IMR-90 (cell line): Measurements from ENCODE around the gene GDF9. TPM values are rescaled to one million over a fixed set of nuclear protein-coding genes. Genes with fewer than 3 reads are reported as not detected.

ENCODE experiments used
- ATAC-seq: fragments of 200-7000 bp; cut with Tn5 transposase; 2 replicates; pipeline ENCODE4 v1.9.1; 2020; ENCODE audit warnings: low read depth, mild to moderate bottlenecking, moderate library complexity
- Bru-seq: library from RNA; stranded (reverse); fragments of 400-500 nt; gene quantifications from one replicate; lab custom pipeline; 2021; lab: Mats Ljungman, UMichigan
- BruChase-seq, 2 experiments: library from RNA; stranded (reverse); fragments of 400-500 nt; gene quantifications; one replicate each; lab custom pipeline; 2021; lab: Mats Ljungman, UMichigan
- BruUV-seq: library from RNA; stranded (reverse); fragments of 400-500 nt; replicated peaks from 2 replicates; lab custom pipeline; 2021; lab: Mats Ljungman, UMichigan
- CTCF ChIA-PET: fragments of 300-600 bp; formaldehyde crosslinking; extraction: SDS; loops from one replicate; lab custom pipeline; 2021; ENCODE audit warnings: antibody characterized with exemption; lab: Yijun Ruan, JAX
- POLR2A ChIA-PET: fragments of 300-600 bp; sonication (Branson Sonifier 250); formaldehyde crosslinking; loops from one replicate; lab custom pipeline; 2022; ENCODE audit warnings: antibody characterized with exemption; ENCODE audit not compliant: unreplicated experiment; lab: Charles Lee
- DNase-seq: peaks from one replicate; pipeline ENCODE4 v3.0.0; 2013
- H2AFZ ChIP-seq: replicated peaks from 2 replicates; pipeline ENCODE3; 2013; ENCODE audit warnings: low read length, mild to moderate bottlenecking; ENCODE audit not compliant: poor library complexity
- H2AK5ac ChIP-seq: 2 replicates; pipeline ENCODE4 v1.6.1; 2013; ENCODE audit warnings: low read depth, low read length, inconsistent platforms
- H2AK9ac ChIP-seq: replicated peaks from 2 replicates; pipeline ENCODE3; 2013; ENCODE audit warnings: mild to moderate bottlenecking, low read depth, low read length, moderate library complexity; ENCODE audit not compliant: poor library complexity
- H2BK120ac ChIP-seq: 2 replicates; pipeline ENCODE4 v1.6.1; 2013; ENCODE audit warnings: low read depth, low read length, inconsistent platforms
- H2BK15ac ChIP-seq: 3 replicates; pipeline ENCODE4 v1.6.1; 2013; ENCODE audit warnings: low read depth, low read length, inconsistent platforms
- H2BK20ac ChIP-seq: 2 replicates; pipeline ENCODE4 v1.6.1; 2013; ENCODE audit warnings: low read depth, mild to moderate bottlenecking, inconsistent platforms, low read length, moderate library complexity
- H2BK5ac ChIP-seq: 2 replicates; pipeline ENCODE4 v1.6.1; 2013; ENCODE audit warnings: mild to moderate bottlenecking, low read depth, low read length, inconsistent platforms; ENCODE audit not compliant: poor library complexity, severe bottlenecking
- H3K14ac ChIP-seq: replicated peaks from 2 replicates; pipeline ENCODE4 v1.6.1; 2013; ENCODE audit warnings: low read depth, low read length, inconsistent platforms
- H3K18ac ChIP-seq: 2 replicates; pipeline ENCODE4 v1.6.1; 2013; ENCODE audit warnings: low read depth, low read length, control low read depth
- H3K23ac ChIP-seq: 2 replicates; pipeline ENCODE4 v1.6.1; 2013; ENCODE audit warnings: low read depth, low read length, inconsistent platforms
- H3K27ac ChIP-seq: 2 replicates; pipeline ENCODE4 v1.5.1; 2013; ENCODE audit warnings: mild to moderate bottlenecking, control low read depth, low read length; ENCODE audit not compliant: insufficient read depth
- H3K27me3 ChIP-seq: 2 replicates; pipeline ENCODE4 v1.6.1; 2013; ENCODE audit warnings: low read length; ENCODE audit not compliant: control insufficient read depth, insufficient read depth
- H3K36me3 ChIP-seq: 2 replicates; pipeline ENCODE4 v1.6.1; 2013; ENCODE audit warnings: low read length, mixed read lengths; ENCODE audit not compliant: control insufficient read depth, insufficient read depth
- H3K4ac ChIP-seq: 2 replicates; pipeline ENCODE4 v1.6.1; 2013; ENCODE audit warnings: low read depth, low read length, inconsistent platforms
- H3K4me1 ChIP-seq: 2 replicates; pipeline ENCODE4 v1.6.1; 2013; ENCODE audit warnings: low read length, mixed read lengths; ENCODE audit not compliant: control insufficient read depth, insufficient read depth
- H3K4me2 ChIP-seq: 2 replicates; pipeline ENCODE4 v1.6.1; 2013; ENCODE audit warnings: low read depth, mild to moderate bottlenecking, control low read depth, low read length, moderate library complexity
- H3K4me3 ChIP-seq: 2 replicates; pipeline ENCODE4 v1.5.1; 2013; ENCODE audit warnings: low read depth, mild to moderate bottlenecking, control low read depth, low read length, moderate library complexity; ENCODE audit not compliant: insufficient read depth
- H3K56ac ChIP-seq: 2 replicates; pipeline ENCODE4 v1.6.1; 2013; ENCODE audit warnings: low read length, inconsistent platforms; ENCODE audit not compliant: insufficient read depth; ENCODE audit errors: extremely low read depth
- H3K79me1 ChIP-seq, 2 experiments: 2 replicates each; pipeline ENCODE4 v1.6.1; 2013; ENCODE audit warnings: low read length in 2 of 2, inconsistent platforms in 1 of 2, low read depth in 1 of 2
- H3K9ac ChIP-seq: 2 replicates; pipeline ENCODE4 v1.6.1; 2013; ENCODE audit warnings: low read depth, low read length, control low read depth
- H3K9me1 ChIP-seq: 2 replicates; pipeline ENCODE4 v1.6.1; 2013; ENCODE audit warnings: low read length, inconsistent platforms; ENCODE audit not compliant: insufficient read depth
- H3K9me3 ChIP-seq: 2 replicates; pipeline ENCODE4 v1.6.1; 2013; ENCODE audit warnings: low read length; ENCODE audit not compliant: control insufficient read depth, insufficient read depth
- H4K20me1 ChIP-seq: 2 replicates; pipeline ENCODE4 v1.6.1; 2013; ENCODE audit warnings: low read length, inconsistent platforms; ENCODE audit not compliant: insufficient read depth
- H4K5ac ChIP-seq: 2 replicates; pipeline ENCODE4 v1.6.1; 2013; ENCODE audit warnings: mild to moderate bottlenecking, low read depth, low read length, control low read depth
- H4K8ac ChIP-seq, 2 experiments: 2 replicates each; pipeline ENCODE4 v1.6.1; 2013; ENCODE audit warnings: low read depth in 2 of 2, low read length in 2 of 2, control low read depth in 1 of 2, inconsistent platforms in 1 of 2
- H4K91ac ChIP-seq: 2 replicates; pipeline ENCODE4 v1.6.1; 2013; ENCODE audit warnings: low read depth, low read length, inconsistent platforms; ENCODE audit not compliant: insufficient read depth
- CEBPB ChIP-seq: IDR thresholded peaks from 2 replicates; pipeline ENCODE4 v1.6.1; 2012; ENCODE audit warnings: low read depth, low read length, improper control_type of control experiment
- CTCF ChIP-seq: conservative IDR thresholded peaks from 2 replicates; pipeline ENCODE4 v1.5.1; 2012; ENCODE audit warnings: mild to moderate bottlenecking, low read depth, low read length, improper control_type of control experiment
- FOS ChIP-seq: fragments of 150-350 bp; IDR thresholded peaks from 2 replicates; pipeline ENCODE4 v1.6.1; 2016; ENCODE audit warnings: low read depth, low read length
- MAFK ChIP-seq: IDR thresholded peaks from 2 replicates; pipeline ENCODE4 v1.6.1; 2012; ENCODE audit warnings: low read depth, low read length, improper control_type of control experiment
- MAZ ChIP-seq: IDR thresholded peaks from 2 replicates; pipeline ENCODE4 v1.6.1; 2012; ENCODE audit warnings: low read depth, mild to moderate bottlenecking, low read length, improper control_type of control experiment, moderate library complexity, borderline replicate concordance
- NFE2L2 ChIP-seq: fragments of 150-350 bp; IDR thresholded peaks from 2 replicates; pipeline ENCODE4 v1.6.1; 2016; ENCODE audit warnings: low read depth, mild to moderate bottlenecking, low read length
- POLR2A ChIP-seq: IDR thresholded peaks from 2 replicates; pipeline ENCODE4 v1.6.1; 2012; ENCODE audit warnings: mild to moderate bottlenecking, low read depth, low read length
- RAD21 ChIP-seq: IDR thresholded peaks from 2 replicates; pipeline ENCODE4 v1.6.1; 2012; ENCODE audit warnings: low read length, improper control_type of control experiment
- RFX5 ChIP-seq: IDR thresholded peaks from 2 replicates; pipeline ENCODE4 v1.8.0; 2012; ENCODE audit warnings: low read depth, mild to moderate bottlenecking, low read length, moderate library complexity
- SMC3 ChIP-seq: fragments of 150-350 bp; IDR thresholded peaks from 2 replicates; pipeline ENCODE4 v1.6.1; 2016; ENCODE audit warnings: low read depth, mild to moderate bottlenecking, antibody characterized with exemption, low read length, moderate library complexity
- WGBS, 2 experiments: methylation state at CpG; one replicate each; pipeline versions ENCODE4 v1.1.5 to v1.1.7; 2013; ENCODE audit warnings: missing lambda C conversion rate in 2 of 2; ENCODE audit not compliant: insufficient read length in 1 of 2; ENCODE audit errors: extremely low coverage in 2 of 2; 5-methylcytosine and 5-hydroxymethylcytosine counted together
- dilution Hi-C: fragments of 300-500 bp; cut with HindIII; formaldehyde crosslinking; loops from one replicate; pipeline ENCODE4 v1.14.3; 2018; ENCODE audit warnings: low sequenced_read_pairs; ENCODE audit not compliant: unreplicated experiment
- in situ Hi-C: fragments of 300-500 bp; cut with MboI; formaldehyde crosslinking; loops from 3 replicates; pipeline ENCODE4 v1.14.3; 2019; ENCODE audit warnings: low sequenced_read_pairs, inconsistent platforms, mixed read lengths
- intact Hi-C: fragments of 100-400 bp; cut with micrococcal nuclease; formaldehyde crosslinking; loops from 2 replicates; pipeline ENCODE4 v1.10.0; 2022
- long read RNA-seq: library from polyadenylated mRNA; unstranded; transcript quantifications from one replicate; pipeline ENCODE4 v2.0.0, GENCODE V29; 2021; ENCODE audit not compliant: unreplicated experiment
- polyA plus RNA-seq, 3 experiments: library from polyadenylated mRNA; depleted of rRNA; stranded (reverse); fragments of >200 nt; gene quantifications; 2 replicates each; pipeline ENCODE4 v1.2.3, GENCODE V29; 2012; ENCODE audit warnings: low replicate concordance in 1 of 3
- total RNA-seq: library from RNA; depleted of rRNA; stranded (reverse); fragments of >200 nt; gene quantifications from 2 replicates; pipeline ENCODE4 v1.2.3, GENCODE V29; 2012; rRNA removed
- TF ChIP-seq, protein P1 (sequence below): fragments of 150-350 bp; IDR thresholded peaks from 2 replicates; pipeline ENCODE4 v1.6.1; 2016; ENCODE audit warnings: low read depth, mild to moderate bottlenecking, low read length, moderate library complexity, borderline replicate concordance

The GDF9 gene, protein sequence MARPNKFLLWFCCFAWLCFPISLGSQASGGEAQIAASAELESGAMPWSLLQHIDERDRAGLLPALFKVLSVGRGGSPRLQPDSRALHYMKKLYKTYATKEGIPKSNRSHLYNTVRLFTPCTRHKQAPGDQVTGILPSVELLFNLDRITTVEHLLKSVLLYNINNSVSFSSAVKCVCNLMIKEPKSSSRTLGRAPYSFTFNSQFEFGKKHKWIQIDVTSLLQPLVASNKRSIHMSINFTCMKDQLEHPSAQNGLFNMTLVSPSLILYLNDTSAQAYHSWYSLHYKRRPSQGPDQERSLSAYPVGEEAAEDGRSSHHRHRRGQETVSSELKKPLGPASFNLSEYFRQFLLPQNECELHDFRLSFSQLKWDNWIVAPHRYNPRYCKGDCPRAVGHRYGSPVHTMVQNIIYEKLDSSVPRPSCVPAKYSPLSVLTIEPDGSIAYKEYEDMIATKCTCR
- total RNA-seq (0.18 and 0.28 TPM in 2 replicates), polyA plus RNA-seq (2012; rRNA removed) (0.16 and 0.21 TPM in 2 replicates), Bru-seq, nascent RNA (percentile 19 among the genes with signal in this experiment), BruChase-seq, experiment 1, labeled RNA remaining after a 6-hour chase (percentile 17 among the genes with signal in this experiment), BruChase-seq, experiment 2, labeled RNA remaining after a 2-hour chase (percentile 20 among the genes with signal in this experiment)
- 0.01 and 0.02 TPM in 2 replicates for polyA plus RNA-seq (2012; cell fraction: cytosol; rRNA removed)
- polyA plus RNA-seq (2012; cell fraction: nucleus; rRNA removed; ENCODE audit: low replicate concordance): 0.14 and 0.57 TPM in 2 replicates
- long read RNA-seq, partial matches to known transcripts: 1 of 1 reads
- long read RNA-seq, other reads (novel, unspliced or antisense): 0 of 1 reads

- Histone ChIP-seq H3K27me3 (no peaks in the 10 kb centered on the region), H2AFZ (peak within 1 kb of the TSS; percentile 97), H3K23ac (peak within 1 kb of the TSS; percentile 74), H3K4me2 (peak within 1 kb of the TSS; percentile 100), H3K79me1 (peaks cover 9 to 28% of the 10 kb centered on the region in 2 experiments), H3K27ac (peak within 1 kb of the TSS; percentile 73), H2BK15ac (no peak within 1 kb of the TSS), H3K18ac (peak within 1 kb of the TSS; percentile 1; the same call in 1 of the 2 replicates), H3K4me1 (peaks cover 3% of the 10 kb centered on the region; the same call in 1 of the 2 replicates), H3K56ac (peak within 1 kb of the TSS; percentile 62), H3K9me1 (peaks cover 5% of the 10 kb centered on the region), H2AK5ac (peak within 1 kb of the TSS; percentile 69), H4K20me1 (peaks cover 13% of the 10 kb centered on the region; the same call in 1 of the 2 replicates), H2AK9ac (peak within 1 kb of the TSS; percentile 97), H3K9me3 (no peaks in the 10 kb centered on the region), H2BK20ac (no peak within 1 kb of the TSS), H2BK120ac (peak within 1 kb of the TSS; percentile 56), H3K9ac (peak within 1 kb of the TSS; percentile 83), H3K14ac (peak within 1 kb of the TSS; percentile 67), H3K4ac (peak within 1 kb of the TSS; percentile 75), H3K4me3 (peak within 1 kb of the TSS; percentile 81), H3K36me3 (peaks cover 16% of the 10 kb centered on the region), H4K5ac (peak within 1 kb of the TSS; percentile 89), H4K8ac (peak within 1 kb of the TSS; percentile 77 to 91), H2BK5ac (peak within 1 kb of the TSS; percentile 66), H4K91ac (peak within 1 kb of the TSS; percentile 47)
- peak; percentile 100 for DNase-seq
- in situ Hi-C loops: no loop called here
- ATAC-seq: peak; percentile 99
- dilution Hi-C loops: no loop called here
- intact Hi-C loops: loop anchor here (1.0 to 5.0 kb wide), 3 partner anchors 36 to 481 kb away; partner anchors contain the start of gene SHROOM1
- POLR2A ChIA-PET: interaction anchor here (1.4 kb wide), 1 partner anchor 85 kb away, joined by 4 read pairs; no protein-coding TSS in a partner anchor
- BruUV-seq: no TSS peak
- CTCF ChIA-PET: interaction anchor here (0.7 to 2.0 kb wide), 4 partner anchors 11 to 38 kb away, joined by 3 to 7 read pairs (median 4); partner anchors contain the start of gene SHROOM1
- WGBS, 2 experiments: 1% methylated on average over 23 of the region's 55 CpGs; no CpG with 5 or more reads in 1 of the 2 experiments
- TF ChIP-seq MAZ (peak; percentile 57; the same call in 1 of the 2 replicates), CTCF (peak; percentile 46), MAFK (no peak), CEBPB (peak; percentile 45; the same call in 1 of the 2 replicates), POLR2A (peak; percentile 95), RFX5 (no peak), RAD21 (peak; percentile 52), FOS (no peak), NFE2L2 (no peak), SMC3 (peak; percentile 49)
- TF ChIP-seq, protein P1, sequence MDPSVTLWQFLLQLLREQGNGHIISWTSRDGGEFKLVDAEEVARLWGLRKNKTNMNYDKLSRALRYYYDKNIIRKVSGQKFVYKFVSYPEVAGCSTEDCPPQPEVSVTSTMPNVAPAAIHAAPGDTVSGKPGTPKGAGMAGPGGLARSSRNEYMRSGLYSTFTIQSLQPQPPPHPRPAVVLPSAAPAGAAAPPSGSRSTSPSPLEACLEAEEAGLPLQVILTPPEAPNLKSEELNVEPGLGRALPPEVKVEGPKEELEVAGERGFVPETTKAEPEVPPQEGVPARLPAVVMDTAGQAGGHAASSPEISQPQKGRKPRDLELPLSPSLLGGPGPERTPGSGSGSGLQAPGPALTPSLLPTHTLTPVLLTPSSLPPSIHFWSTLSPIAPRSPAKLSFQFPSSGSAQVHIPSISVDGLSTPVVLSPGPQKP: no peak
Observed at GRCh38 chr5:132866342-132867045, at the start of gene GDF9, which contains the start of gene UQCRQ. Gene GDF9, minus strand, starts transcription at chr5:132866469. Its CDS starts 1,936 bp downstream, at chr5:132864533. Gene UQCRQ, plus strand, starts transcription at chr5:132866642. Its CDS starts 240 bp downstream, at chr5:132866882.
